DOHH2 (cell line): ENCODE results near the gene FKBP8.

Experiments
- H3F3A ChIP-seq: fragments of 200-600 bp; sonication (generic), shearing (Covaris generic); 2 replicates; pipeline ENCODE4 v1.6.0; 2016; ENCODE audit warnings: antibody characterized with exemption, mild to moderate bottlenecking; ENCODE audit not compliant: control insufficient read depth, insufficient read depth
- H3K27ac ChIP-seq: fragments of 200-600 bp; sonication (generic); 2 replicates; pipeline ENCODE4 v1.5.1; 2014; ENCODE audit warnings: low read depth, mild to moderate bottlenecking, low read length, moderate library complexity
- H3K27me3 ChIP-seq: fragments of 200-600 bp; sonication (generic); 2 replicates; pipeline ENCODE4 v1.6.1; 2014; ENCODE audit warnings: mild to moderate bottlenecking, low read length, mixed read lengths; ENCODE audit not compliant: control insufficient read depth
- H3K36me3 ChIP-seq: fragments of 200-600 bp; sonication (generic); 2 replicates; pipeline ENCODE4 v1.6.1; 2014; ENCODE audit warnings: mild to moderate bottlenecking, low read length, moderate library complexity, mixed read lengths; ENCODE audit not compliant: control insufficient read depth
- H3K4me1 ChIP-seq: fragments of 200-600 bp; sonication (generic); 2 replicates; pipeline ENCODE4 v1.6.1; 2014; ENCODE audit warnings: mild to moderate bottlenecking, low read length, mixed read lengths; ENCODE audit not compliant: control insufficient read depth
- H3K4me2 ChIP-seq: fragments of 200-600 bp; sonication (generic); 2 replicates; pipeline ENCODE4 v1.6.0; 2014; ENCODE audit warnings: mild to moderate bottlenecking, low read length, moderate library complexity
- H3K4me3 ChIP-seq: fragments of 200-600 bp; sonication (generic); 2 replicates; pipeline ENCODE4 v1.5.1; 2014; ENCODE audit warnings: mild to moderate bottlenecking, low read length, mixed read lengths
- H3K79me2 ChIP-seq: fragments of 200-600 bp; sonication (generic); 2 replicates; pipeline ENCODE4 v1.6.1; 2014; ENCODE audit warnings: mild to moderate bottlenecking, low read length, mixed read lengths; ENCODE audit not compliant: control insufficient read depth
- H3K9me2 ChIP-seq: fragments of 200-600 bp; sonication (generic); replicated peaks from 2 replicates; pipeline ENCODE4 v1.6.1; 2014; ENCODE audit warnings: mild to moderate bottlenecking, low read length, mixed read lengths; ENCODE audit not compliant: control insufficient read depth
- H3K9me3 ChIP-seq: fragments of 200-600 bp; sonication (generic); 2 replicates; pipeline ENCODE4 v1.6.1; 2014; ENCODE audit warnings: antibody characterized with exemption, low read length, mixed read lengths; ENCODE audit not compliant: control insufficient read depth, insufficient read depth
- H4K20me1 ChIP-seq: fragments of 200-600 bp; sonication (generic); 2 replicates; pipeline ENCODE4 v1.6.0; 2014; ENCODE audit warnings: low read depth, mild to moderate bottlenecking, antibody characterized with exemption, low read length, moderate library complexity; ENCODE audit not compliant: control insufficient read depth, insufficient read depth
- CTCF ChIP-seq: fragments of 200-600 bp; sonication (generic); IDR thresholded peaks from one replicate; pipeline ENCODE4 v1.5.1; 2014; ENCODE audit warnings: antibody characterized with exemption, mild to moderate bottlenecking, low read depth, low read length; ENCODE audit not compliant: poor library complexity, severe bottlenecking
- EZH2phosphoT487 ChIP-seq: fragments of 200-600 bp; sonication (generic); IDR thresholded peaks from 2 replicates; pipeline ENCODE4 v1.6.1; 2017; ENCODE audit warnings: borderline replicate concordance, mild to moderate bottlenecking, antibody characterized with exemption, low read length, moderate library complexity, mixed read lengths

Gene FKBP8

DNA sequence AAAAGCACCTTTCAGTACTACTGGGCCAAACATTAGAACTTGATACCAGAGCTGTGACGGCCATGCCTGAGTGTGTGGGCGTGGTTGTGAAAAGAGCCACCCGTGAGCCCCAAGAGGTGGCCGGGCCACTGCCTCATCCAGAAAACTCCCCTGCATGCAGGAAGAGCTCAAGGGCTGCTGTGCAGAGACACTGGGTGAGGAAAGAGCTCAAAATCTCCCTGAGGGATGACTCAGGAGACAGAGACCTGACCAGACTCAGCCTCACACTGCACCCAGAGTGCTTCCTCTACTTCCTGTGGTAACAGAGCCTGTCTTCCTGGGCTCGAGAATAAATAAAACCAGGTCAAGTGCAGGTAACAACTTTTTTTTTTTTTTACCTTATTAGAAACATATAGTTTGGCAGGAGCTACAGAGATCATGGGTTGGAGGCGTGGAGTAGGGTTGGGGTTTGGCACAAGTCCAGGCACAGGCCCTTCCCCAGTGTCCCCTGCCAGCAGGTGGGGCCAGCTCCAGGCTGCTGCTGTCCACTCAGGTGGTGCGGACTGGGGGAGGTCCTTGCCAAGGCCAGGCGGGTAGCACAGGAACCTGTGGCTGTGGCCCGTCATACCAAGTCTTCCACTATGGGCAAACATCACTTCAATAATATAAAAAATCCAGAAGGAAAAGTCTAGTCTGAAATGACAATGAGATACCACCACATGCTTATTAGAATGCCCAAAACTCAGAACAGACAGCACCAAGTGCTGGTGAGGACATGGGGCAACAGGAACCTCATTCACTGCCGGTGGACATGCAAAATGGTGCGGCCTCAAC lies 47.0 kb downstream of the FKBP8 start:
- H3K27ac ChIP-seq, result no peak overlapping the region

DNA sequence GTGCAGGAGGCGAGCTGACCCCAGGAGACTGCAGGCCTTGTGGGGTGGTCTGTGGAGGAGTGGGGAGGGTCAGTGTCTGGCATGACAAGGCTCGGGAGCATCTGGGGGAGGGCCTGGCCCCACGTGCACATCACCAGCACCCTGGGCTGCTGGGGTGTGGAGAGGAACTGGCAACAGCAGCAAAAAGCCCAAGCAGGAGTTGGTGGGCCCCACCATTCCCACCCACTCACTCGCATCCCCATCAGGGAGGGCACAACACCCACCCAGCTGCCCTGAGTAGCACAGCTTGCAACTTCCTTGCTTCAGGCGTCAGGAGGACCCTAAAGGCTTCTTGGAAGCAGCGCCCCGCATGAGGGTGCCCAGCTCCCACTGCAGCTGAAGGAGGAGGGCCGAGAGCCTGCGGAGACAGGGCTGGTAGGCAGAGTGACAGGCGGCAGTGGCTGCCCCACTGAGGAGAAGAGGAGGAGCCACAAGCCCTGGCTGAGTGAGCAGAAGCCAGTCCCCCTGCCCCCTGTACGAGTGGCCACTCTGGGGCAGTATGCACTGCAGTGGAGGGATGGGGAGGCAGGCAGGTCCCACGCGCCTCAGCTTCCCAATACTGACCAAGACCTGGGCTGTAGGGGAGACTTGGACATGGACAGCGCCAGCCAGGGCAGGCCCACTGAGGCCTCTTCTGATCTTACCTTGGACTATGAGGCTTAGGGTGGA lies 48.0 kb downstream of the FKBP8 start:
- no peak overlapping the region for H3K4me3 ChIP-seq
- no peaks in the 10 kb centered on the region for H3K9me2 ChIP-seq
- H3K4me2 ChIP-seq, result no peak overlapping the region
- no peaks in the 10 kb centered on the region for H3K36me3 ChIP-seq
- H3K79me2 ChIP-seq, result peaks cover 92% of the 10 kb centered on the region
- no peaks in the 10 kb centered on the region for H3F3A ChIP-seq
- no peaks in the 10 kb centered on the region for H3K27me3 ChIP-seq
- H4K20me1 ChIP-seq, result peaks cover 33% of the 10 kb centered on the region
- peaks cover 19% of the 10 kb centered on the region for H3K4me1 ChIP-seq
- no peak for TF ChIP-seq CTCF
- no peak for TF ChIP-seq EZH2phosphoT487
- H3K27ac ChIP-seq, result no peak overlapping the region
- no peaks in the 10 kb centered on the region for H3K9me3 ChIP-seq

More for the DNA sequence above, 47.0 kb downstream of the FKBP8 start:
- Histone ChIP-seq H3K4me1 (peaks cover 24% of the 10 kb centered on the region), H4K20me1 (peaks cover 38% of the 10 kb centered on the region), H3K9me3 (no peaks in the 10 kb centered on the region), H3K79me2 (peaks cover 97% of the 10 kb centered on the region), H3K4me2 (no peak overlapping the region), H3K4me3 (no peak overlapping the region), H3F3A (no peaks in the 10 kb centered on the region), H3K36me3 (no peaks in the 10 kb centered on the region), H3K27me3 (no peaks in the 10 kb centered on the region), H3K9me2 (no peaks in the 10 kb centered on the region)
- TF ChIP-seq EZH2phosphoT487, result no peak

DNA sequence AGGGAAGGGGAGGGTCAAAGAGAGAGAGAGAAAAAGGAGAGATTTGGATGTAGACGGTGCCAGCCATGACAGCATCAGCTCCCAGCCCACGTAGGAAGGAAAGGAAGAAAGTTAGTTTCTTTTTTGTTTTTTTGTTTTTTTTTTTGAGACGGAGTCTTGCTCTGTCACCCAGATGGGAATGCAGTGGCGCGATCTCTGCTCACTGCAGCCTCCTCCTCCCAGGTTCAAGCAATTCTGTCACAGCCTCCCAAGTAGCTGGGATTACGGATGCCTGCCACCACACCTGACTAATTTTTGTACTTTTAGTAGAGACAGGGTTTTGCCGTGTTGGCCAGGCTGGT lies 49.1 kb downstream of the FKBP8 start:
- Histone ChIP-seq H3K4me3 (no peak overlapping the region), H3F3A (no peaks in the 10 kb centered on the region), H3K36me3 (no peaks in the 10 kb centered on the region), H3K27me3 (no peaks in the 10 kb centered on the region), H3K9me2 (no peaks in the 10 kb centered on the region), H4K20me1 (peaks cover 27% of the 10 kb centered on the region), H3K4me1 (peaks cover 13% of the 10 kb centered on the region), H3K27ac (no peak overlapping the region), H3K79me2 (peaks cover 90% of the 10 kb centered on the region), H3K9me3 (no peaks in the 10 kb centered on the region), H3K4me2 (no peak overlapping the region)
- TF ChIP-seq EZH2phosphoT487 (no peak), CTCF (no peak)
